ENCODE data around the gene GPATCH4.

GPATCH4 gene

DNA sequence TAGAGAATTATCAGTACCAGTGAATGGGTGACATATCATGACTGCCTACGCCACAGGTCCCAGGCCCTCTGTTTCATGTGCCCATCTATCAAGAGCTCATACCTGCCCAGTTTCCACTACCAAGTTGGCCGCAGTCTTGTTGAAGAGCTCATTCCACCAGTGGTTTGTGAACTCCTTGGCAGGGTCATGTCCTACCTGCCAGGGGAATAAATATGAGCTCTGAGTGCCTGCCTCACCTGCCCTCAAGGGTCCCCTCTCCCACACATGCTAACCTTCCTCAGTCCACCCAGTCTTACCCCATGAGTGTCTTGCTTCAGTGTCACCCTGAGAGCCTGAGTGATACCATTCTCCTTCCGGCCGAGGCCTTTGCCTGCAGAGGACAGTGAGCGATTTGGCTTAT lies 3.2 kb downstream of the GPATCH4 start:
- no peak for DNase-seq (ENCODE audit: low read depth)
- no peak overlapping the region for H3K4me3 ChIP-seq (ENCODE audit: low read depth, low read length)
- TF ChIP-seq, protein P1, sequence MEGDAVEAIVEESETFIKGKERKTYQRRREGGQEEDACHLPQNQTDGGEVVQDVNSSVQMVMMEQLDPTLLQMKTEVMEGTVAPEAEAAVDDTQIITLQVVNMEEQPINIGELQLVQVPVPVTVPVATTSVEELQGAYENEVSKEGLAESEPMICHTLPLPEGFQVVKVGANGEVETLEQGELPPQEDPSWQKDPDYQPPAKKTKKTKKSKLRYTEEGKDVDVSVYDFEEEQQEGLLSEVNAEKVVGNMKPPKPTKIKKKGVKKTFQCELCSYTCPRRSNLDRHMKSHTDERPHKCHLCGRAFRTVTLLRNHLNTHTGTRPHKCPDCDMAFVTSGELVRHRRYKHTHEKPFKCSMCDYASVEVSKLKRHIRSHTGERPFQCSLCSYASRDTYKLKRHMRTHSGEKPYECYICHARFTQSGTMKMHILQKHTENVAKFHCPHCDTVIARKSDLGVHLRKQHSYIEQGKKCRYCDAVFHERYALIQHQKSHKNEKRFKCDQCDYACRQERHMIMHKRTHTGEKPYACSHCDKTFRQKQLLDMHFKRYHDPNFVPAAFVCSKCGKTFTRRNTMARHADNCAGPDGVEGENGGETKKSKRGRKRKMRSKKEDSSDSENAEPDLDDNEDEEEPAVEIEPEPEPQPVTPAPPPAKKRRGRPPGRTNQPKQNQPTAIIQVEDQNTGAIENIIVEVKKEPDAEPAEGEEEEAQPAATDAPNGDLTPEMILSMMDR (IDR thresholded peaks at IDR 0.05; ENCODE audit: low read depth, low read length, missing control alignments) = no peak

DNA sequence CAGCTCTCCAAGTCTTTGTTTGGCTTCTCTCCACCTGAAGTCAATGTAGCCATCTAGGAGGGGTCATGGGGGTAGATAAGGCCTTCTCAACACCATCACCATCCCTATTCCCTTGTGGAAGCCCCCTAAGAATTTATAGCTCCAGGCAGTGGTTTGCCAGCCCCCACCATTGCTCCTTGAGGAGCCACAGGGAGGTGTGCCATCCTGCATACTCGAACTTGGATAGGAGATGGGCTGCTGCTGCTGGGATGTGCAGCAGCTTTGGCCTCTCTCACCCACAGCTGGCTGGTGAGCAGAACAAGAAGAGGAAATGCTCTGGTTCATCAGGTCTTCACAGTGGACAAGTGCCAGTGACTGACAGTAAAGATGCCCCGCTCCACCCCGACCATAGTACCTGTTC lies 4.9 kb downstream of the GPATCH4 start:
- no peak for DNase-seq (ENCODE audit: low read depth)
- TF ChIP-seq, protein P1 (IDR thresholded peaks at IDR 0.05; ENCODE audit: low read depth, low read length, missing control alignments) = no peak
- H3K4me3 ChIP-seq (ENCODE audit: low read depth, low read length) = no peak overlapping the region

DNA sequence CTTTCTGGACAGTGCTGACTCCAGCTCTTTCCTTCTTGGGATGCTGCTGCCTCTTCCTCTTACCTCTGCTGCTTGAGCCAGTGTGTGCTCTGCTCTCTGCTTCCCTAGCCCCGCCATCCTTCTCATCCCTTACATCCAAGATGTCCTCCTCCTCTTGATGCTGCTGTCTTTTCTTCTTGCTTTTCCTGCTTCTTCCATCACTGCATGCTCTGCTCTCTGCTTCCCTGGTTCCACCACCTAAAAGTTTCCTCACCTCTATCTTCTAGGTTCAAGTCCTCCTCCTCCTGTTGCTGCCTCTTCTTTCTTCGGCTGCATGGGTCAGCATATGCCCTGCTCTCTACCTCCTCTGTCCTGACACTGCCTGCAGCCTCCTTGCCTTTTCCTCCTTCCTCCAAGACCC lies 6.3 kb downstream of the GPATCH4 start:
- no peak for DNase-seq (ENCODE audit: low read depth)
- TF ChIP-seq, protein P1 (IDR thresholded peaks at IDR 0.05; ENCODE audit: low read depth, low read length, missing control alignments) = no peak
- H3K4me3 ChIP-seq (ENCODE audit: low read depth, low read length) = no peak overlapping the region

DNA sequence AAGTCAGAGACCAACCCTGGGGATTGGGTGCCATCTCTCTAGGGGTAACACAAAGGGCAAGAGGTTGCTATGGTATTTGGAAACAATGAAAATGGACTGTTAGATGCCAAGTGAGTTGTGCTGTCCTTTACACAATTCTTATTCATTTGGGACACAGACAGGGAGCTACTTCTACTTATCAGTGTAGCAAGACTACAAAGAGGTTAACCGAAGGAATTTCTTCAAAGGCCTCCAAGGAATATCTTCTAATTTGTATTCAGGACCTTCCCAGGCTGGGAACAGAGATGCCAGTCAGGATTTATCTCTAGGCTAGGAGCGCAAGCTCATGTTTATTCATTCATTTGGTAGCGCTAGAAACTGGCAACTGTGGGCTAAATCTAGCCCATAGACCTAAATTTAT lies 7.1 kb downstream of the GPATCH4 start:
- no peak for DNase-seq (ENCODE audit: low read depth)
- TF ChIP-seq, protein P1 (IDR thresholded peaks at IDR 0.05; ENCODE audit: low read depth, low read length, missing control alignments) = no peak
- H3K4me3 ChIP-seq (ENCODE audit: low read depth, low read length) = no peak overlapping the region

DNA sequence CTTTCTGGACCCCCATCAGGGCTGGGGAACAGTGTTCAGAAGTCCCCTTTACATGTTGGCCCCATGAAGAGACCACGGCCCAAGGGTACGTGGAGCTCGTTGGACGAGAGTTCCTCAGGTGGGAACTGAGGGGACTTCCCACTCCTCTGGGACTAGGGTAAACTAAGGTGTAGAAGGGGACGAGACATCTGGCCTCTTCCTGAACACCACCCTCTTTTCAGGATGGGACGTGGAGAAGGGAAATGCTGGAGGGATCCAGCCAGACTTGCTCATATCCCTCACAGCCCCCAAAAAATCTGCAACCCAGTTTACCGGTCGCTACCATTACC lies 7.7 kb downstream of the GPATCH4 start:
- DNase-seq (ENCODE audit: low read depth) = no peak
- no peak overlapping the region for H3K4me3 ChIP-seq (ENCODE audit: low read depth, low read length)
- TF ChIP-seq, protein P1 (IDR thresholded peaks at IDR 0.05; ENCODE audit: low read depth, low read length, missing control alignments) = no peak

DNA sequence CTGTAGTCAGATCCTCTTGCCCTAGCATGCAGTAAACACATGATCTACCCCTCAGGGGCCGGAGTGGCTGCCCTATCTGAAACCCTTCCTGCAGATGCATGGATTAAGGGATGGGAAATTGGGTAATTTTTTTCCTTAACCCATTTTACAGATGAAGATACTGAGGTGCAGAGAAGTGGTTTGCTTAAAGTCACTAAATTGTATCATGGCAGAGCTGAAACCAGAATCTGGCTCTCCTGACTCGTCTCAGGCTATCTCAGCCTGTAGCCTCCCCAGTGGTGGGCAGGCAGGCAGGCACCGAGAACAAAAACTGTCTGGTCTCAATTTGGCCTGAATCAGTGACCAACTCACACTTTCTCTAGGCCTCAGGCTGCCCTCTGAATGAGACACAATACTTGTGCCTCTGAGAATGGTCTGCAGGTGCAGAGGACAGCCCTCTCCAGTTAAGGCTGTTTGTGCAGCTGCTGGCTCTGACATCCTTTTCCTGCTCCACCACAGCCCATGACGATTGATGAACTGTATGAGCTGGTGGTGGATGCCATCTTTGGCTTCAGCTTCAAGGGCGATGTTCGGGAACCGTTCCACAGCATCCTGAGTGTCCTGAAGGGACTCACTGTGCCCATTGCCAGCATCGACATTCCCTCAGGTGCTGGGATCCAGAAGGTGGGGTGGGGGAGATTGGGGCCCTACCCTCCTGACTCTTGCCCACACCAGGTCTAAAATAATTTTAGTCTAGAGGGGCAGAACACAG lies 8.2 kb downstream of the GPATCH4 start:
- DNase-seq (ENCODE audit: low read depth) = no peak
- no peak overlapping the region for H3K4me3 ChIP-seq (ENCODE audit: low read depth, low read length)
- TF ChIP-seq, protein P1 (IDR thresholded peaks at IDR 0.05; ENCODE audit: low read depth, low read length, missing control alignments) = no peak
